Smooth muscle cell (in vitro differentiated cells): ENCODE results near the gene SPON1. TPM values are rescaled to one million over a fixed set of nuclear protein-coding genes. Genes with fewer than 3 reads are reported as not detected.

Experiments
- DNase-seq: peaks from one replicate; lab custom pipeline; 2025; ENCODE audit not compliant: unreplicated experiment; lab: John Stamatoyannopoulos, UW
- H2AFZ ChIP-seq: fragments of 200-600 bp; sonication (generic); 2 replicates; pipeline ENCODE4 v1.6.0; 2016; ENCODE audit warnings: antibody characterized with exemption, low read depth, mild to moderate bottlenecking
- H3F3A ChIP-seq: fragments of 200-600 bp; sonication (generic); 2 replicates; pipeline ENCODE4 v1.6.0; 2017; ENCODE audit warnings: antibody characterized with exemption, low read depth
- H3K27ac ChIP-seq: fragments of 200-600 bp; sonication (generic); 2 replicates; pipeline ENCODE4 v1.5.1; 2016; ENCODE audit warnings: low read depth, mild to moderate bottlenecking
- H3K27me3 ChIP-seq: fragments of 200-600 bp; sonication (generic); 2 replicates; pipeline ENCODE4 v1.6.1; 2016; ENCODE audit warnings: low read depth, mild to moderate bottlenecking
- H3K36me3 ChIP-seq: fragments of 200-600 bp; sonication (generic); 2 replicates; pipeline ENCODE4 v1.5.1; 2016; ENCODE audit warnings: low read depth
- H3K4me1 ChIP-seq: fragments of 200-600 bp; sonication (generic); 2 replicates; pipeline ENCODE4 v1.5.1; 2016; ENCODE audit warnings: low read depth
- H3K4me2 ChIP-seq: fragments of 200-600 bp; sonication (generic); 2 replicates; pipeline ENCODE4 v1.6.0; 2016; ENCODE audit warnings: mild to moderate bottlenecking
- H3K4me3 ChIP-seq: fragments of 200-600 bp; sonication (generic); 2 replicates; pipeline ENCODE4 v1.5.1; 2016; ENCODE audit warnings: mild to moderate bottlenecking
- H3K79me2 ChIP-seq: fragments of 200-600 bp; sonication (generic); 2 replicates; pipeline ENCODE4 v1.6.0; 2016; ENCODE audit warnings: low read depth, mild to moderate bottlenecking
- H3K9ac ChIP-seq: fragments of 200-600 bp; sonication (generic); 2 replicates; pipeline ENCODE4 v1.6.0; 2016; ENCODE audit warnings: low read depth
- H3K9me3 ChIP-seq: fragments of 200-600 bp; sonication (generic); replicated peaks from 2 replicates; pipeline ENCODE4 v1.5.1; 2016; ENCODE audit warnings: low read depth
- H4K20me1 ChIP-seq: fragments of 200-600 bp; sonication (generic); 2 replicates; pipeline ENCODE4 v1.6.0; 2016; ENCODE audit warnings: low read depth
- WGBS: methylation state at CpG from one replicate; pipeline ENCODE4 v1.1.7; 2016; ENCODE audit warnings: low lambda C conversion rate; 5-methylcytosine and 5-hydroxymethylcytosine counted together
- polyA plus RNA-seq: library from polyadenylated mRNA; unstranded; fragments of >200 nt; fragmentation: Nextera tagmentation; extraction: Ambion mirVana; gene quantifications from 2 replicates; pipeline ENCODE4 v1.2.1, GENCODE V29; 2016
- total RNA-seq: library from RNA; depleted of rRNA; stranded (reverse); fragments of >200 nt; gene quantifications from 2 replicates; pipeline ENCODE4 v1.2.3, GENCODE V29; 2014
- TF ChIP-seq, protein P1 (sequence below): fragments of 200-600 bp; sonication (generic); IDR thresholded peaks from 2 replicates; pipeline ENCODE4 v1.5.1; 2017; ENCODE audit warnings: borderline replicate concordance, mild to moderate bottlenecking, antibody characterized with exemption; ENCODE audit not compliant: insufficient read depth, poor library complexity, severe bottlenecking

SPON1 gene
- total and polyA plus RNA-seq, 2 experiments from 2014 or later: 38.0 to 40.6 TPM

DNA sequence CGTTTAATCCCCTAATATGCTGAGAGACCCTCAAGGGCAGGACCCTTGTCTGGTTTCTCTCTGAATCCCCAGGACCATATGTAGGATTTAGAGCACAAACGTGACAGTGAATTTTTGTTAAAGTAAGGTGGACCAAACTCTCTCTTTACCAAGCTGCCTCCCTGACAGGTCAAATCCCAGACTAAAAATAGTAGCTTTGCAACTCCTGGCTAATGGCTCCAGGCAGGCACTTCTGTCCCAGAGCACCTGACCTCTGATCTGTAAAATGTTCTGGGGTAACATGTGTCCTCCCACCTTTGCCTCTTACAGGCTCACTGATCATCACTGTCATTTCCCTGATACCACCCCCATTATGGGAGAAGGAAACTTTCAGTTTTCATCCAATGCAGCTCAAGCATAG, 152.3 kb downstream of the SPON1 start:
- WGBS: 54% methylated on average over 2 of the region's 2 CpGs

DNA sequence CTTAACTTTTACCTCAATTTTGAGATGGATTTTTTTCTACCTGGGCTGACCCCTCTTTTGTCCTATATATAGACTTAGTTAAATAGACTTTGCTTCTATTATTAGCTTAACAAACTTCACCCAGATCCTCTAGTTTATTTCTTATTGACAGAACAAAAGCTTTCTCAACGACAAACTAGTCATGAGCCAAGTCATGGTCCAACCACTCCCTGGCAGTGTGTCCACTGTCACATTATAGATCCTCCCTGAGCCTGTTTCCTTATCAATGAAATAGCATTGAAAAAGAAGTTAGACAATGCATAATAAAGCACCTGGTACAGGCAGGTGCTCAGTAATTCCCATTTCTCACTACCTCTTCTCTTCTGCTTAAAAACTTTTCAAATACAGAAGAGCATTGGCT, 155.1 kb downstream of the SPON1 start:
- Histone ChIP-seq H3K36me3 (no peaks in the 10 kb centered on the region), H3K9me3 (no peaks in the 10 kb centered on the region), H3K9ac (no peak overlapping the region), H2AFZ (no peak overlapping the region), H3K4me2 (no peak overlapping the region), H3K4me3 (no peak overlapping the region), H4K20me1 (no peaks in the 10 kb centered on the region), H3K27ac (no peak overlapping the region), H3F3A (peaks cover 6% of the 10 kb centered on the region), H3K27me3 (no peaks in the 10 kb centered on the region), H3K4me1 (peaks cover 6% of the 10 kb centered on the region), H3K79me2 (no peaks in the 10 kb centered on the region)
- DNase-seq: no peak
- 94% methylated on average over 1 of the region's 1 CpG for WGBS
- TF ChIP-seq, protein P1, sequence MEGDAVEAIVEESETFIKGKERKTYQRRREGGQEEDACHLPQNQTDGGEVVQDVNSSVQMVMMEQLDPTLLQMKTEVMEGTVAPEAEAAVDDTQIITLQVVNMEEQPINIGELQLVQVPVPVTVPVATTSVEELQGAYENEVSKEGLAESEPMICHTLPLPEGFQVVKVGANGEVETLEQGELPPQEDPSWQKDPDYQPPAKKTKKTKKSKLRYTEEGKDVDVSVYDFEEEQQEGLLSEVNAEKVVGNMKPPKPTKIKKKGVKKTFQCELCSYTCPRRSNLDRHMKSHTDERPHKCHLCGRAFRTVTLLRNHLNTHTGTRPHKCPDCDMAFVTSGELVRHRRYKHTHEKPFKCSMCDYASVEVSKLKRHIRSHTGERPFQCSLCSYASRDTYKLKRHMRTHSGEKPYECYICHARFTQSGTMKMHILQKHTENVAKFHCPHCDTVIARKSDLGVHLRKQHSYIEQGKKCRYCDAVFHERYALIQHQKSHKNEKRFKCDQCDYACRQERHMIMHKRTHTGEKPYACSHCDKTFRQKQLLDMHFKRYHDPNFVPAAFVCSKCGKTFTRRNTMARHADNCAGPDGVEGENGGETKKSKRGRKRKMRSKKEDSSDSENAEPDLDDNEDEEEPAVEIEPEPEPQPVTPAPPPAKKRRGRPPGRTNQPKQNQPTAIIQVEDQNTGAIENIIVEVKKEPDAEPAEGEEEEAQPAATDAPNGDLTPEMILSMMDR: no peak

More for the DNA sequence above, 152.3 kb downstream of the SPON1 start:
- Histone ChIP-seq H3K9me3 (no peaks in the 10 kb centered on the region), H3K4me3 (no peak overlapping the region), H3K27ac (no peak overlapping the region), H4K20me1 (no peaks in the 10 kb centered on the region), H3K27me3 (no peaks in the 10 kb centered on the region), H3K4me1 (peaks cover 6% of the 10 kb centered on the region), H3K4me2 (no peak overlapping the region), H3K79me2 (no peaks in the 10 kb centered on the region), H3K9ac (no peak overlapping the region), H2AFZ (no peak overlapping the region), H3K36me3 (no peaks in the 10 kb centered on the region), H3F3A (peaks cover 6% of the 10 kb centered on the region)
- no peak for DNase-seq
- TF ChIP-seq, protein P1: no peak

DNA sequence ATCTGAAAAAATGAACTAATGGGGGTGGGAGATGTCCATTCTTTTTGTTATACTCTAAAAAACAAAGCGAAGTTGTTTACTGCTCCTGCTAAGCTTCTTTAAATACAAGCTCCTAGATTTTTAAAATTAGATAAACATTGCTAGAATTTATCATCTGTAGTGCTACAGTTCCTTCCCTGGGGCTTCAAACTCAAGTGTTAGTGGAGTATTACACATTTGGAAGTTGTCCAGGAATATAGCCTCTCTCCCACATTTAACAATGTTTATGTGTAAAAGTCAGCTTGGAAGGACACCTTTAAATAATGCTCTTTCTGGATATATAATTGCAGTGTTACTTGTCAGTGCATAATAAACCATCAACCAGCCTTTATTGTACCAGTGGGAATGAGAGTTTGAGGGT, 155.5 kb downstream of the SPON1 start:
- no peaks in the 10 kb centered on the region for H3K36me3 ChIP-seq

DNA sequence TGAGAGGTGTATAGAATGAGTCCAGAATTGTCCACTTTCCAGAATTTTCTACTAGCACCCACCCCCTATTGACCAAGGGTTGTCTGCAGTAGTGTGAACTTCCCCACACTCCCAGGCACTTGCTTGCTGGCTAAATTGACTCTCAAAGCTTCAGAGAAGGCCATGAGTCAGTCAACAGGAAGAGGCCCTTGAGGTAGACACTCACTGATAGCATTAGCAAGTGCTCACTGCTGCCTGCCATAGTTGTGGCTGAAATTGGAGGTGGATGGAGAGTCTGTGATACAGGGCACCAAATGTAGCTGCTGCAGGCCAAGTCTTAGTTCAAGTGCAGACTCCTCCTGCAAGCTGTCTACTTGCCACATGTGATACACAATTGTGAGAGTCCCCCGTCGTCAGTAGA, 156.8 kb downstream of the SPON1 start:
- Histone ChIP-seq H4K20me1 (no peaks in the 10 kb centered on the region), H3K36me3 (no peaks in the 10 kb centered on the region), H3K4me2 (no peak overlapping the region), H3F3A (no peaks in the 10 kb centered on the region), H3K79me2 (no peaks in the 10 kb centered on the region), H3K27me3 (no peaks in the 10 kb centered on the region), H3K4me1 (no peaks in the 10 kb centered on the region), H3K9me3 (no peaks in the 10 kb centered on the region), H3K4me3 (no peak overlapping the region), H2AFZ (no peak overlapping the region), H3K9ac (no peak overlapping the region), H3K27ac (no peak overlapping the region)
- no peak for DNase-seq
- WGBS: 94% methylated on average over 2 of the region's 2 CpGs
- TF ChIP-seq, protein P1: no peak

More for the DNA sequence above, 155.5 kb downstream of the SPON1 start:
- no peak for DNase-seq
- H3K79me2 ChIP-seq: no peaks in the 10 kb centered on the region
- H3K4me1 ChIP-seq: peaks cover 2% of the 10 kb centered on the region
- no peak overlapping the region for H3K27ac ChIP-seq
- no peaks in the 10 kb centered on the region for H4K20me1 ChIP-seq
- H3K9me3 ChIP-seq: no peaks in the 10 kb centered on the region
- no peak overlapping the region for H3K4me3 ChIP-seq
- no peak overlapping the region for H3K4me2 ChIP-seq
- no peaks in the 10 kb centered on the region for H3K27me3 ChIP-seq
- WGBS: 0% methylated on average over 1 of the region's 1 CpG
- TF ChIP-seq, protein P1: no peak
- no peak overlapping the region for H3K9ac ChIP-seq
- H3F3A ChIP-seq: peaks cover 2% of the 10 kb centered on the region
- no peak overlapping the region for H2AFZ ChIP-seq
